ENCODE measurements around the gene IL1RAPL2.

The IL1RAPL2 gene

DNA sequence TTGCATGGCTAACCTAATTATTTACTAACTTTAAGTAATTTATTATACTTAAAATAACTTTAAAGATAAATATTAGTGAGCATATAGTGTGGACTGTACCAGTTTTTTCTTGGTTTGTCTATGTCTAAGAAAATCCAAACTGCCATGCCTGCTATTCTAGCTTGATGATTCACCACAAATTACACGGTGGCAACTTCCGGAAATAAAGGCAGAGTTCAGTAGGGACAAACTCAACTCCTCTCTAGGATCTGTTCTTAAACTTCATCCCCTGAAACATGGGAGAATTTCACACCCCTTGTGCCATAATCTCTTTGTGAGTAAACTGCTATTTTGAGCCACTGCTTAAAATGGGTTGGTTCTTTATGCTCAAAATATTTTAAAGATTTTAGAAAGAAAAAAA is 1042.7 kb downstream of the IL1RAPL2 start:
- Histone ChIP-seq H3K27ac (no peak overlapping the region), H3K4me3 (no peak overlapping the region)
- no peak for DNase-seq (ENCODE audit: low spot score)
- TF ChIP-seq, protein P1, sequence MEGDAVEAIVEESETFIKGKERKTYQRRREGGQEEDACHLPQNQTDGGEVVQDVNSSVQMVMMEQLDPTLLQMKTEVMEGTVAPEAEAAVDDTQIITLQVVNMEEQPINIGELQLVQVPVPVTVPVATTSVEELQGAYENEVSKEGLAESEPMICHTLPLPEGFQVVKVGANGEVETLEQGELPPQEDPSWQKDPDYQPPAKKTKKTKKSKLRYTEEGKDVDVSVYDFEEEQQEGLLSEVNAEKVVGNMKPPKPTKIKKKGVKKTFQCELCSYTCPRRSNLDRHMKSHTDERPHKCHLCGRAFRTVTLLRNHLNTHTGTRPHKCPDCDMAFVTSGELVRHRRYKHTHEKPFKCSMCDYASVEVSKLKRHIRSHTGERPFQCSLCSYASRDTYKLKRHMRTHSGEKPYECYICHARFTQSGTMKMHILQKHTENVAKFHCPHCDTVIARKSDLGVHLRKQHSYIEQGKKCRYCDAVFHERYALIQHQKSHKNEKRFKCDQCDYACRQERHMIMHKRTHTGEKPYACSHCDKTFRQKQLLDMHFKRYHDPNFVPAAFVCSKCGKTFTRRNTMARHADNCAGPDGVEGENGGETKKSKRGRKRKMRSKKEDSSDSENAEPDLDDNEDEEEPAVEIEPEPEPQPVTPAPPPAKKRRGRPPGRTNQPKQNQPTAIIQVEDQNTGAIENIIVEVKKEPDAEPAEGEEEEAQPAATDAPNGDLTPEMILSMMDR (IDR thresholded peaks at IDR 0.05) = no peak

DNA sequence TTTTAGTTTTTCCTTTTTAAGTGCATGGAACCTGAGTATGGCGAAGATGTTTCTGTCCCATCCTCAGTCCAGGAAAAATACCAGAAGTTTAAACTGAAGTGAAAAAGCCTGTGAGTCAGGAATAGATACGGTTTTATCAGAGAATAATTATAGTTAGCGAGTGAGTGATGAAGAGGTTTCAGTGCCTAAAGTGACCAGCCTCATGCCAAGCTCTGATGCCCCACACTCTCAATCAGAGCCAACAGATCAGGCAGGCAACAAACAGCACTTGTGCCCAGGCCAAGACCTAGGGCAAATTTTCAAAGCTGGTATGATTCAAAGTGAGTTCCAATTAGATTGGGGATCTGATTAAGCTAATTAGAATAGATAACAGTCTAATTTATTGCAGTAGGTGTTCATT is 1043.5 kb downstream of the IL1RAPL2 start:
- DNase-seq (ENCODE audit: low spot score) = no peak
- no peak overlapping the region for H3K4me3 ChIP-seq
- H3K27ac ChIP-seq = no peak overlapping the region
- TF ChIP-seq, protein P1 (IDR thresholded peaks at IDR 0.05) = no peak

DNA sequence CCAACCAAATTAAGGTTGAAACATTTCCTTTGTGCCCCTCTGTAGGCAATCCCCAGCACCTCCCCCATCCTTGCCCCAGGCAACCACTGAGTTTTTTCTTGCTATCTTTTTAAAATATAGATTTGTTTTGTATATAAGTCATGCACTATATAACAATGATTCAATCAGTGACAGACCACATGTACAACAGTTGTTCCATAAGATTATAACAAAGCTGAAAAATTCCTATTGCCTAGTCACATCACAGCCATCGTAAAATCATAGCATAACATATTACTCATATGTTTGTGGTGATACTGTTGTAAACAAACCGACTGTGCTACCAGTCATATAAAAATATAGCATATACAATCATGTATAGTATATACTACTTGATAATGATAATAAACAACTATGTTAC is 1044.4 kb downstream of the IL1RAPL2 start:
- no peak overlapping the region for H3K27ac ChIP-seq
- TF ChIP-seq, protein P1 (IDR thresholded peaks at IDR 0.05) = no peak
- no peak overlapping the region for H3K4me3 ChIP-seq
- no peak for DNase-seq (ENCODE audit: low spot score)

DNA sequence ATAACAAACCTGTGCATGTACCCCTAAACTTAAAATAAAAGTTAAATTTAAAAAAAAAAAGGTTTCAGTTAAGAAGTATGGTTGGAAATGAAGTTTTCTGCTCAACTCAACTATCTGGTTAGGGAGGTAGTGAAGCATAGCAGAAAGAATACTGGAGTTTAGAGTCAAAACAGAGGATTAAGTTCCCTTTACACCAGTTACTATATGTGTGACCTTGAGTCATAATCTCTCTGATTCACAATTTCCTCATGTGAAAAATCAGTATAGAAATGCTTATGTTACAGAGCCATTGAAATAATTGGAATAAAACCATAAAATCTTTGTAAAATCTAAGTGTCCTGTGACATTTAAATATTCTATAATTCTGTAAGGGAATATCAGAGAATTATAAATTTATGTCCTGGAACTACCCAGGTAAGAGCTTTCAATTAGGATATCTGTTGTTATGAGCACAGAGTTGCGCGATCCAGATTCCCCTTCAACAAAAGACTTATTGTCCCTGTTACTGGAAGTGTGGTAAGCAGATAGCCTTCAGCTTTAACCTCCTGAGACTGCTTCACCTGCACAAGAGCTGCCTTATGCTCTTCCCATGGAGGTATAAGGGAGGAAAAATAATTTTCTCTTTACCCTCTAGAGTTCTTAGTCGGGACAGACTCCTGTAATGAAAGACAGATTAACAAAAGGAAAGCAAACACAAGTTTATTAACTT is 1052.5 kb downstream of the IL1RAPL2 start:
- no peak overlapping the region for H3K4me3 ChIP-seq
- no peak for DNase-seq (ENCODE audit: low spot score)
- no peak overlapping the region for H3K27ac ChIP-seq
- TF ChIP-seq, protein P1 (IDR thresholded peaks at IDR 0.05) = no peak

DNA sequence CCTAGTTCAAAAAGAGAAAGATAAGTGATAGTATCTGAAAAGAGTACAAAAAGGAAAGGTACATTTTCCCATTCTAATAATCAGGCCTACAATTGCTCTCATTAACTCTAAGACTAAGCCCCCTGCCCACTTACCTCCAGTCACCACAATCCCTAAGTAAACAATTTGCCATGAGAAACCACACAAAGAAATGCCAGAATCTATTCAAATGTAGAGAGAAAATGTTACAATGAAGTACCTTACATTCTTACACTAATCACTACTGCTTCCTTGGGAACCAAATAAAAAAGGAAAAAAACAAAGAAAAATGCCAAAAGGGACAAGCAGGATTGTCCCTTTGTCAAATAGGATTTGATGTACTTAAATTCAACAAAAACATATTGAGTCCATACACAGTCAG is 1068.2 kb downstream of the IL1RAPL2 start:
- H3K27ac ChIP-seq = no peak overlapping the region
- no peak for DNase-seq (ENCODE audit: low spot score)
- TF ChIP-seq, protein P1 (IDR thresholded peaks at IDR 0.05) = no peak
- H3K4me3 ChIP-seq = no peak overlapping the region

DNA sequence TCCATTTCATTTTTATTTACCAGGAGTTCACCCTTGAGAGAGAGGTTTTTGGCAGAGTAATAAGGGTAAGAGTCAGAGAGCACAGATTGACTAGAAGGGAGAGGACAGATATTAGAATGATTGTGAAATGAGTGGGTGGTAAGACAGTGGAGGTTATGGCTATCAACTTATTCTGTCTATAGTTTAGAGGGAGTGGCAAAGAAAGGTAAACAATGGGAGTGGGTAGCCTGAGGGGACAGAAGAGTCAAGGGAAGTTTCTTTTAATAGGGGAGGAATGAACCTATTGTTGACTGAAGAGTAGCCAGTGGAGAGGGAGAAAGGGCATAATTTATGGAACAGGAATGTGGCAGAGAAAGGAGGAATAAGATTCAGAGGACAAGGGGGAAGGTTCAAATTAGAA is 1069.8 kb downstream of the IL1RAPL2 start:
- no peak overlapping the region for H3K4me3 ChIP-seq
- TF ChIP-seq, protein P1 (IDR thresholded peaks at IDR 0.05) = no peak

DNA sequence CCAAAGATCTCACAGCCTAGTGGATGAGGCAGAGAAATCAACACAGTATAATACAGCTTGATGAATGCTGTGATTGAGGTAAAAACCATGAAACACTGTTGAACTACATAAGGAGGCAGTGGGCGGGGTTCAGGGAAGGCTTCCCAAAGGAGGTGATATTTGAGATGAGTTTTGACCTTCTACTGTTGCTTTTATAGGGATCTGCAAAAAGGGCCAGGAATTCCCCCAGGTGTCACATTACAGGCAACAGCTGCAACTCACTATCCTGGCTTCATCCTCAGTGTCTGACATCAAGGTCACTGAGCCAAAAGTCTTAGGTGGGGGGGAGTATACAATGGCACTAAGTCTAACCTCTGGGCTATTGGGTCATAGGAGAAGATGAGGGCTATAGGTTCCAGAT is 1070.7 kb downstream of the IL1RAPL2 start:
- no peak for DNase-seq (ENCODE audit: low spot score)
- TF ChIP-seq, protein P1 (IDR thresholded peaks at IDR 0.05) = no peak
- H3K4me3 ChIP-seq = no peak overlapping the region
- H3K27ac ChIP-seq = no peak overlapping the region

More for the DNA sequence above, 1069.8 kb downstream of the IL1RAPL2 start:
- DNase-seq (ENCODE audit: low spot score) = no peak
- no peak overlapping the region for H3K27ac ChIP-seq

All from coronary artery (tissue), 2 donors.